ENCODE measurements around the gene BATF.

GRCh38 chr14:75495399-75495798 lies 26.9 kb upstream of the BATF start:
- TF ChIP-seq POLR2AphosphoS5 (IDR thresholded peaks at IDR 0.05; ENCODE audit: low read depth, low read length) (no peak), POLR2A (IDR thresholded peaks at IDR 0.05; ENCODE audit: low read depth, low read length) (no peak), TAF1 (IDR thresholded peaks at IDR 0.05; ENCODE audit: borderline replicate concordance, low read depth, low read length) (no peak)
